Measurements from ENCODE around the gene KRTAP9-7.

KRTAP9-7 gene

GRCh38 chr17:41271858-41272257, 3.6 kb upstream of the KRTAP9-7 start:
- DNase-seq = no peak

DNA sequence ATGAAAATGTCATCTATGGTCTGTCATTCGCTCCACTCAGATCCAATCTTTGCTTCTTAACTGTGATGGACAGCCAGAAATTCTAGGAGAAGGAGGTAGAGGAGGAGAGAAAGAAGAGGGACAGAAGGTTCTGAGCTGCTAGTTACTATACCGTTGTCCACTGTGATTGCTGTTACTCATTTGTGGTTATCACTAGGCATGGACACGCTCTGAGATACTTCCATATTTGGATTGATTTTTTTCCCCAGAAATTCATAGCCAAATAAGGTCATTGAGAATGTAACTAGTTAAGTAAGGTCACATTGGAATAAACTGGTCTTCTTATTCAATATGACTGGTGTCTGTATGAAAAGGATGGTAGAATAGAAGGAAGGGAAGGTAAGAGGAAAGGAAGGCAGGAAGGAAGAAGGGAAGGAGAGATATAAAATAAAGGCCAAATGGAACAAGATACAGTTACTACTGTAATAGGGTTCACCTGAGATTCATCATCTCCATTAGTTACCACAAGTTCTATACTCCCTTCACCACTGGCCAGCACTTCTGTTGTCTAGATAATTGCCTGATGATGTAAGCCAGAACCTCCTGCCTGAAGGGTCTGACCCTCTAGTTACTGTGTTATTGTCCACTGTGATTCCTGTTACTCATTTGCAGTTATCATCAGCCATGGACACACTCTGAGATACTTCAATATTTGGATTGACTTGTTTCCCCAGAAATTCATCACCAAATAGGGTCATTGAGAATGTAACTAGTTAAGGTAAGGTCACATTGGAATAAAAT, 2.9 kb downstream of the KRTAP9-7 start:
- peak; percentile 53 for DNase-seq

DNA sequence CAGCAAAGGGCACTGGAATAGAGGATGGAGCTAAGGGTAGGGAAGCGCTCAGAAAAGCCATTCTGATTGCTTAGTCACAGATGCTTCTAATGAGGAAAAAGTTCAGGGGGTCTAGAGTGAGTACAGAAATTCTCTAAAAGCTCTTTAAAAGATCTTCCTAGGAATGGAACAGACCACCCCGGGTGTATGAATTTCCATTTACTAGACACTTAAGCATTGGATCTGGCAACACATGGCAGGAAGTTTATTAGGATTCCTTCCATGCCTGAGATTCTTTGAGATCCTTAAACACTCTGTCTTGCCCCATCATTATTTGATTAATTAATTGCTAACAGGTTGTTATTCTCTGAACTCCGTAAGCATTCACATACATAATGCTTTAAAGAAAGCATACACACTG, 8.5 kb downstream of the KRTAP9-7 start:
- DNase-seq = peak; percentile 95

- DNase-seq = no peak
These were observed 9.0 kb downstream of the KRTAP9-7 start for GRCh38 chr17:41284546-41284945.

DNA sequence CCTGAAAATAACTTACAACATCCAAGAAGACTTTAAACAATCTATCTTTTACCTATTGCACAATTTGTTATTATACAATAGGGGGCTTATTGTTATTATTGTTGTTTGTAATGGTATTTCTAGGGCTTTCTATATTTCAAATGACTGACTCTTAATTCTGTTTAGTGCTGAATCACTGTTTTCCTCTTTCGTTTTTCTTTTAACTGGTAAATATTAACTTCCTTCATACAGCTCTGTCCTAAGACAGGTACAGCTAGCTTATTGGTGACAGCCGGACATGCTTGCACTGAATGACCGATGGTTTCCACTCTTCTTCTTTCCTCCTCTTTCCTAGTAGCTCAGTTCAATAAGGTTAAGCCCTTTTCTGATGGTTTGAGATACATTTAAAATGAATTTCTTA, 11.6 kb downstream of the KRTAP9-7 start:
- DNase-seq = no peak

- DNase-seq = no peak
These were observed 18.5 kb downstream of the KRTAP9-7 start for GRCh38 chr17:41294016-41294415.

DNA sequence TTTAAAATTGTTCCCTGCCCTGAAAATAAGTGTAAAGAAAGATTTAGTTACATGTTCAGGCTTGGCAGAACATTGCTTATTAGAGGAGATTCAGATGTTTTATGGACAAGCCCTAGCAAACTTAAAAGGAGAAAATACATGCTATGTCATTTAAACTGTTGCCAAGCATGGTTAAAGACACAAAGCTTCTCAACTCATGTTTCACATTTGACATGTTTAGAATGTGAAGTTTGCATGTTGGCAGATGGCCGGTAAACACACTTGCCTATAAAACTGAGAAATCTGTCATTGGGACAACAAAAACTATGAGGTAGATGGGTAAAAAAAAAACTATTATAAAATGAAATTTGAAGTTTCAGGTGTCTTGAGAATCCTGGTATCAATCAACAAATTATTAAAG, 21.3 kb downstream of the KRTAP9-7 start:
- no peak for DNase-seq

DNA sequence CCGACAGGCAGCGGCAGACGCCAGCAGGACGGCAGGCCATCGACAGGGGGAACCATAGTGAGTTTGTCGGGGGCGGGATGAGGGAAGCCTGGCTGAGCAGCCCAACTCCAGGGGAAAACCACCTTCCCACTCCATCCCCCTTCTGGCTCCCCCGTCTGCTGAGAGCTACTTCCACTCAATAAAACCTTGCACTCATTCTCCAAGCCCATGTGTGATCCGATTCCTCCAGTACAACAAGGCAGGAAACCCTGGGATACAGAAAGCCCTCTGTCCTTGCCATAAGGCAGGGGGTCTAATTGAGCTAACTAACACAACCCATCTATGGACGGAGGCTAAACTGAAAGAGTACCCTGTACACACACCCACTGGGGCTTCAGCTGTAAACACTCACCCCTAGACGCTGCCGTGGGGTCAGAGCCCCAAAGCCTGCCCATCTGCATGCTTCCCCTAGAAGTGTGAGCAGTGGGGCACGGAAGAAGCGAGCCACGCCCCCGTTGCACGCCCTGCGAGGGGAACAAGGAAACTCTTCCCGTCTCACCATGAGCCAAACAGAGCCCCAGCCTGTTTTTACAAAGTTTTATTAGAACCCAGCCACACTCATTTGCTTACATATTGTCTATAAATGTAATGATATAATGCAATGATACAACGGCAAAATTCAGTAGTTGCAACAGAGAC, 23.1 kb downstream of the KRTAP9-7 start:
- DNase-seq = no peak

DNA sequence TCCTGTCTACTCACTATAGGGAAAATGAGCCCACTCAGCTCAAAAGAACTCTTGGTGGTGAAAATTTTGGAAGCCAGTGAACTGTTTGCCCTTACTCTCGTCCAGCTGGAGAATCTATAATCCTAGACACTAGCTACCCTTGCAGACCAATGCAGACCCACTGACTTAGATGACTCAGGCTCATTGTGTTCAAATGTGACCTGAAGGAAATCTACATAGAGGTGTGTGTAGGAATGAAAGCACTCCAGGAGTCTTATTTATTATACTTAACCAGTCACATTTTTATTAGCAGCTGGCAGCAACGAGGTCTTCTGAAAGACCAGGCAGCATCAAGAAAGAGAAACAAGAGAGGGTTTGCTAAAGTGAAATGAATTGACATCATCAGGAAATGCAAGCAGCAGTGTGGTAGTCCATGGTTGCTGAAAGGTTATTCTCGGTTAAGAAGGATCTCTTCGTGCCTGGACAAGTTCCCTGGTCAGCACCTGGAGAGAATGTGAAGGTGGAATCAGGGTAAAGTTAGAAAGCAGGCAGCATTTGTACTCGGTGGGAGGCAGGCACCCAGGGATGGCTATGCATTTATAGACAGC, 25.8 kb downstream of the KRTAP9-7 start:
- DNase-seq = no peak

DNA sequence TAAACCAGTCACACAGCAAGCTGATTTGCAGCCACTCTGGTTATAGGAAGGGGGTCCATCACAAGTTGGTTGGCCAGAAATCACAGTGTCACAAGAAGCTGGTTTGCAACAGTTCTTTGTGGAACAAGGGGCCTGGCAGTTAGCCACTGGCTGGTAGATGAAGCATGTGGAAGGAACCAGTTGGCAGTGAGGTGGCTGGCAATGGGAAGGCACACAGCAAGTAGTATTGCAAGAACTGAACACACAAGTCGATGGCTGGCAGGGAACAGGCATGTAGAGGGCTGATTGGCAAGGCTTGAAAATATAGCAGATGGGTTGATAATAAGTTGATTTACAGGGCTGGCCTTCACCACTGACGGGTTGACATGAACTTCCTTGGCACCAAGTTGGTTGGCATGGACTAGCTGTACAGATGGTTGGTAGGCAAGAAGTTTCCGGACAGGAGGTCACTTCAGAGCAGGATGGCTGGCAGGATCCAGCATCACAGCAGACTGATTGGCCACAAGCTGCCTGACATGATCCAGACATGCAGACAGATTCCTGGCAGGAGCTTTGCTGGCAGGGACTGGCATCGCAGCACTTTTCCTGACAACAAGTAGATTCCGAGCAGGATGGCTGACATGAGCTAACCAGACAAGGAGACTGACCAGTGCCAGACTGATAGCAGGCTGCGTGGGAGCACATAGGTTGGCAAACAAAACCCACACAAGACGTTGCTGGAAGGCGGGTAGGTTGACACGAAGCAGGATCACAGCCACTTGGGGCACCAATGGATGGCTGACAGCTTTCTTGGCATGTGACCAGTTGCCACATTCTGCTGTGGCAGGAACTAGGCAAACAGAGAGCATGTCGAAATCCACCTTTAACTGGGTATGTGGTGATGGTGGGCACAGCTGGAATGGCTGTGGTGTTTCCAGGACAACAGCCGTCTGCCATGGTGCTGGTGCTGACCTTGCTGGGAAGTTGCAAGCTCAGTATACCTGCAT, 26.7 kb downstream of the KRTAP9-7 start, which contains the start of gene KRTAP29-1:
Gene KRTAP29-1 (minus strand): TSS at position 936 of the 986 bp plus-strand sequence. CDS start 0 bp downstream, at position 936.
- DNase-seq = no peak

DNA sequence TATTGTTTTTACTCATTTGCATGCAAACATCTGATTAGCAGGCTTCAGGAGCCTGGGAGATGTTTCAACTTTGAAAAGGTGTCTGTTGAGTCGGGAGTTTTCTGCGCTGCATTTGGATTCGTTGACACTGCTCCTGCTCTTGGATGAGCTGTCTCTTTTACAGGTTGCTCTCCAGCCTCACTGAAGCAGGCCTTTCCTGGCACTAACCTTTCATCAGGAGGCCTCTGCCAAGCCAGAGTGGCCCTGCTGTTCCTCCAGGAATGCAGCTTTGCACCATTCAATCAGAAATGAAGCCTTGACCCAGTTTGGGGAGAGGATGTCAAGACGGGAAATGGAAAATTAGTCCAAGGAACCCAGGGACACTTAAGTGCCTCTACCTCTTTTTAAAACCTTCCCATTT, 27.5 kb downstream of the KRTAP9-7 start:
- DNase-seq = no peak

- DNase-seq = no peak
These were observed 28.6 kb downstream of the KRTAP9-7 start for GRCh38 chr17:41304091-41304490.

DNA sequence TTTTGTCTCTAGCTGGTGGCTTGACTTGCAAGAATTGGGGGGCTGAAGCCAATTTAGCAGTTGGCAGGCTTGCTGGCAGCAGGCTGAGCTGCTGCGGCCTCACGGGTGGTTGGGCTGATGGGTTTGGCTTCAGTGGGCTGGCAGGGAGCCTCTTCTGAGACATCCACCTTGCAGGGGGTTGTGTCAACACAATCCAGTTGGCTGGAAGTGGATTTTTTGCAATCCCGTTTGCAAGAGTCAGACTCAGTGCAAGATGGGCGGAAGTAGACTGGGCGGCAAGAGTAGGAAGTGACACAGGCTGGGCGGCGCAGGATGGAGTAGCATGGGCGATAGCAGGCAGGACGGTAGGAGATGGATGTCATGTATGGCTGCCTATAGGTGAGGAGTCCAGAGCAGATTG, 32.1 kb downstream of the KRTAP9-7 start:
- peak; percentile 83 for DNase-seq

DNA sequence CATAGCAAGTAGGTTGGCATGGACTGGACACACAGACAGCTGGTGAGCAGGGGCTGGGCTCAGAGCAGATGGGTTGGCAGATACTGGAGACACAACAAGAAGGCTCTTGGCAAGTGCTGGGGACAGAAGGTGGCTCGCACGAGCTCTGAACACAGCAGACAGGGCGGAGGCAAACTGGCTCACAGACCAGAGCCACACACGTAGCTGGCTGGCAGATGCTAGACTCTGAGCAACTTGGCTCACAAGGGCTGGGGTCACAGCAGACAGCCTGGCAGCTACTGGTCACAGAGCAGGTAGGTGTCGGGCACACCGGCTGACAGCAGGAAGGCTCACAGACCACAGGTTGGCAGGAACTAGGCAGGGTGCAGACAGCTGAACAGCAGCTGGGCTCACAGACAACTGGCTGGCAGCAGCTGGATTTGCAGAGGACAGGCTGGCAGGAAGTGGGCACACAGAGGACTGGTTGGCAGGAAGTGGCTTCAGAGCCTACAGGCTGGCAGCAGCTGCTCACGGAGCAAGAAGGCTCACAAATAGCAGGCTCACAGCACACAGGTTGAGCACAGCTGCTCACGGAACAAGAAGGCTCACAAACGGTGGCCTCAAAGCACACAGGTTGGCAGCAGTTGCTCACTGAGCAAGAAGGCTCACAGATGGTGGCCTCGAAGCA, 32.9 kb downstream of the KRTAP9-7 start:
- no peak for DNase-seq

GRCh38 chr17:41308918-41309359, 33.4 kb downstream of the KRTAP9-7 start, which contains the start of gene KRTAP16-1:
Gene KRTAP16-1, minus strand, starts transcription at chr17:41309309. Its CDS starts 56 bp downstream, at chr17:41309253.
- DNase-seq = no peak

DNA sequence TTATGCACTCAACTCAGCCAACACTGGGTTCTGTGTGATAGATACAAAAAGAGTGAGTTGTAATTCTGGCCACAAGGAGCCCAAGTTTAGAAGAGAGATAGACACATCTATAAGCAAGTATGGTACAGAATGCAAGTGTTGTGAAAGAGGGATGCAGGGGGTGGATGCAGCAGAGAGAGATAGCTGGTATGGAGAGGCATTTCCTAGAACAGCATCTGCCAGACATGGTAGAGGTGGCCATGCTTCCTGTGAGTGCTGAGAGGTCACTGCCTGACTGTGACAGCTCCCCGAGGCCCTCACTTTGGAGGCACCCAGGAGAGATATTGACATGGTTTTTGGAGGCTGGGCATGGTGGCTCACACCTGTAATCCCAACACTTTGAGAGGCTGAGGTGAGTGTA, 35.6 kb downstream of the KRTAP9-7 start:
- DNase-seq = no peak

DNA sequence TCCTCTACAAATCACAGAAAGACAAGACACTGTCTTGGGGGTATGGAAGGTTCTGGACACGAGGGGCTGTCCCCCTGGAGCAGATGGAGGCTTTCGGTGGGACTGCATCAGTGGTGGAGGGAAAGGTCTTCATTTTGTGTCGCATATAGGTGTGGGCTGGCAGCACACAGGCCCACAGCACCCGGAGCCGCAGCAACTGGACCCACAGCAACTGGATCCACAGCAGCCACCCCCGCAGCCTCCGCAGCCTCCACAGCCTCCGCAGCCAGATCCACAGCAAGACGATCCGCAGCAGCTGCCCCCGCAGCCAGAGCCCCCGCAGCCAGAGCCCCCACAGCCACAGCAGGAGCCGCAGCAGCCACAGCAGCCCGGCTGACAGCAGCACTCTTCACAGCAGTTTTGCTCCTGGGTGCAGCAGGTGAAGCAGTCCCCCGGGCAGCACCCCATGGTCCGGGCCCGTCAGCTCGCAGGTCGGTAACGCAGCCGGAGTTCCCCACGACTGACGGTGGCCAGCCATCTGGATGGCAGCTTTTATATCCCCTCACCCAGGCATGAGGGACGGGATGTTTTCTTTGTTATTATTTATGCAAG, 39.8 kb downstream of the KRTAP9-7 start, which contains the start of gene KRTAP17-1:
Gene KRTAP17-1 (minus strand): TSS at position 507 of the 591 bp plus-strand sequence. CDS start 60 bp downstream, at position 447.
- no peak for DNase-seq

DNA sequence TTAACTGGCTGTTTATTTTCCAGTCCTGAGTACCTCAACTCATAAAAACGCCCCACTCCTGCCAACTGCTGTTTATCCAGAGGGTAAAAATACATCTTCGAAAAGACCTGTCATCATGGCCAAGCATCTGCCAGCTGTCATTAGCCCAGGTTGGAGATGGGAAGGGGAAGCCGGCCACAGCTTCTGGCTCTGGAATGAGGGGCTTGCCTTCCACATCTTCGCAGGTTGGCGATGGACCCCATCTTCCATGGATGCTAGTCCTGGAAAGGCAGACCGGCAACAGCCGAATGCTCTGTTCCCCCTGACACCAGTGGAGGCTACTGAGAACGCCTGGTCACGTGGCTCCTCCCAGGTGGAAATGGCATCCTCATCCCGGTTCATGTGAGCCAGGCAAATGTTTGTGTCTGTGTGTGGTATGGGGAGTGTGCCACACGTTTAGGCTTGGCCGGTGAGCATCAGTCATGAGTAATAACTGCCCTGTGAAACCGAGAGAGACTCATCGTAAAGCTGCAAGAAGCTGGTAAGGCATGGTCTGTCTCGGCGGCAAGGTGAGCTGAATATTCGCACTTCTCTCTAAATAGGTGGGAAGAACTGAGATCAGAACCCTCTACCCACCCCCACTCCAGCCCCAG, 40.4 kb downstream of the KRTAP9-7 start:
- no peak for DNase-seq

DNA sequence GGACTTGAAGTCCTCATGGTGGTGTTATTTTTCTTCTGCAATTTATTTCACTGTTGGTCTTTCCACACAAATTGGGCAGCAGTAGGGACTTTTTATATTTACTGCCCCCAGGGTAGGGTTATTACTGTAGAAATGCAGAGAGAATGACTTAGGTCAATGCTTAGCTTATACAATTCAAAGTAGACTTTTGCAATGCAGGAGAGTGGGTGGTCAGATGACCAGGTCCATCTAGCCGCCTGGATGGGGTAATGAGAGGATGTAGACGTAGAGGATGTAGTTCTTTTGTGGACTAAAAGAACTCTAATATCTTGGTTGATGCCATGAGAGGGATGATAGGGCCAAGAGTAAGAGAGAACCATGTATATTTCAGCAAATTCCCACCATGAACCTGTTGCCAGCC, 42.7 kb downstream of the KRTAP9-7 start:
- no peak for DNase-seq

DNA sequence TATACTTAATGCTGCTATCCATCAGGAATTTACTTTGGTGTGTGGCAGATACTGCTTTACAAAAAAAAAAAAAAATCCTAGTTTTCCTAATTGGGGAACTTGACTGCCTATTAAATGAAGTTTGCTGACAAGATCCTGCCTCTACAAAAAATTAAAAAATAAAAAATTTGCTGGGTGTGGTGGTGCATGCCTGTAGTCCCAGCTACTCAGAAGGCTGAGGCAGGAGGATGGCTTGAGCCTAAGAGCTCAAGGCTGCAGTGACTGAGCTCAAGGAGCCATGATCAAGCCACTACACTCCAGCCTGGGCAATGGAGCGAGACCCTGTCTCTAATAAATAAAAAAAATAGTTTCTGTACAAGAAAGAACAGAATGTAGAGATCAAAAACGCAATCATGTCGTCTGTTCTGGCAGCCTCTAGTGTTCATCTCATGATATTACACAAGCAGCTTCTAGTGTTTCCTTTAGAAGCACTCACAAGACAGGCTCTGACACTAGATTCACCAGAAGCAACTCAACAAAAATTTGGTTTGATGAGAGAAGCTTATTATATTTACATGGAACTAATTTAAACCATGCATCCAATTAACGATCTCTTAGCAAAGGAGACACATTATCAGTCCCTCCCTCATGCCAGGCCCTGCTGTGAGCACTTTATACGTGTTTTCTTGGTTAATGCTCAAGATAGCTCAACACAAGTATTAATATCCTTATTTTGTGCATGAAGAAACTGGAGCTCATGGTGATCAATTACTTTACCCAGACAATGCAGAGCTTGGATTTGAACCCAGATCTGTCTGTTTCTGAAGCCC, 46.8 kb downstream of the KRTAP9-7 start:
- DNase-seq = peak; percentile 76
